Omental fat pad (tissue), 4 donors: ENCODE measurements around the gene PSMD8. TPM values are rescaled to one million over a fixed set of nuclear protein-coding genes. Genes with fewer than 3 reads are reported as not detected.
A peak's percentile ranks its signal among the peaks of the same experiment; 100 is the strongest.
"Not testable (repeated sequence)": the region's sequence is repeated elsewhere in the genome, so short reads cannot be mapped to it uniquely, and the experiment has no call there.

Experiments
- ATAC-seq: fragments of 150-250 bp; one replicate; pipeline ENCODE4 v1.9.1; 2016; ENCODE audit warnings: mild to moderate bottlenecking, moderate library complexity; ENCODE audit not compliant: low FRiP score
- DNase-seq: peaks from one replicate; pipeline ENCODE4 v3.0.0-alpha.2; 2019; ENCODE audit warnings: low spot score
- total RNA-seq, 4 donors: library from RNA; depleted of rRNA; stranded (reverse); fragments of >200 nt; gene quantifications; one replicate each; pipeline ENCODE4 v1.1.0, GENCODE V29; 2016
- TF ChIP-seq, protein P1 (sequence below), 3 donors: fragments of 450-650 bp; IDR thresholded peaks; one replicate each; pipeline ENCODE4 v1.5.1; 2016 to 2017; ENCODE audit warnings: antibody characterized with exemption in 3 of 3, mild to moderate bottlenecking in 3 of 3, moderate library complexity in 2 of 3

Gene PSMD8
- total RNA-seq, 4 donors from 2014 or later, result 177 to 505 (median 425) TPM

DNA sequence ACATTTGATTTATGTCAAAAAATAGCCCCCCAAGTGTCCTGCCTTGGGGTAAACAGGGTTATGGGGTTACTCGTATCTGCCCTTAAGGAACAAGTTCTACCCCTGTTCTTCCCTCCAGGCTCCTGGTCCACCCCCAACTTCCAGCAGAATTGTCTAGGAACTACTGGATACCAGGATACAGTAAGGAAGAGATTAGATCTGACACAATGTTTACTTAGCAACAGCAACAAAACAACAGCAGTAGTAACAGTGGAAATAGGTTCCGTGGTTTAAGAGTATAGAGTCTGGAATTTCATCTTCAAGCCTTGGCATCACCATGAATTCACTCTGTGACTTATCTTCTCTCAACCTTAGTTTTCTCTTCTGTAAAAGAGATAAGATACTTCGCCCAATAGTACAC, 26.8 kb downstream of the PSMD8 start:
- TF ChIP-seq, protein P1, sequence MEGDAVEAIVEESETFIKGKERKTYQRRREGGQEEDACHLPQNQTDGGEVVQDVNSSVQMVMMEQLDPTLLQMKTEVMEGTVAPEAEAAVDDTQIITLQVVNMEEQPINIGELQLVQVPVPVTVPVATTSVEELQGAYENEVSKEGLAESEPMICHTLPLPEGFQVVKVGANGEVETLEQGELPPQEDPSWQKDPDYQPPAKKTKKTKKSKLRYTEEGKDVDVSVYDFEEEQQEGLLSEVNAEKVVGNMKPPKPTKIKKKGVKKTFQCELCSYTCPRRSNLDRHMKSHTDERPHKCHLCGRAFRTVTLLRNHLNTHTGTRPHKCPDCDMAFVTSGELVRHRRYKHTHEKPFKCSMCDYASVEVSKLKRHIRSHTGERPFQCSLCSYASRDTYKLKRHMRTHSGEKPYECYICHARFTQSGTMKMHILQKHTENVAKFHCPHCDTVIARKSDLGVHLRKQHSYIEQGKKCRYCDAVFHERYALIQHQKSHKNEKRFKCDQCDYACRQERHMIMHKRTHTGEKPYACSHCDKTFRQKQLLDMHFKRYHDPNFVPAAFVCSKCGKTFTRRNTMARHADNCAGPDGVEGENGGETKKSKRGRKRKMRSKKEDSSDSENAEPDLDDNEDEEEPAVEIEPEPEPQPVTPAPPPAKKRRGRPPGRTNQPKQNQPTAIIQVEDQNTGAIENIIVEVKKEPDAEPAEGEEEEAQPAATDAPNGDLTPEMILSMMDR (IDR thresholded peaks at IDR 0.05), result no peak
- ATAC-seq (no peak), DNase-seq (no peak)

DNA sequence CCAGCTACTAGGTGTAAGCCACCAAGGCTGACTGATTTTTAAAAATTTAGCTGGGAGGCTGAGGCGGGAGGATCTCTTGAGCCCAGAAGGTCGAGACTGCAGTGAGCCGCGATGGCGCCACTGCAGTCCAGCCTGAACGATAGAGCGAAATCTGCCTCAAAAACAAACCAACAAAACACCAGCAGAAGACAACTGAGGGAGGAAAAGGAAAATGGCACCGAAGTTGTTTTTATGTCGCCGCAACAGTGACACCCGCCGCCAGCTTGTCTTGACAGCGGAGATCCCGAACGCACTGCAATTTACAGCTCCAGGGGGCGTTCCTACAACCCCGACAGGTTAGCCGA, 28.2 kb downstream of the PSMD8 start:
- ATAC-seq, result no peak
- TF ChIP-seq, protein P1 (IDR thresholded peaks at IDR 0.05), result no peak

DNA sequence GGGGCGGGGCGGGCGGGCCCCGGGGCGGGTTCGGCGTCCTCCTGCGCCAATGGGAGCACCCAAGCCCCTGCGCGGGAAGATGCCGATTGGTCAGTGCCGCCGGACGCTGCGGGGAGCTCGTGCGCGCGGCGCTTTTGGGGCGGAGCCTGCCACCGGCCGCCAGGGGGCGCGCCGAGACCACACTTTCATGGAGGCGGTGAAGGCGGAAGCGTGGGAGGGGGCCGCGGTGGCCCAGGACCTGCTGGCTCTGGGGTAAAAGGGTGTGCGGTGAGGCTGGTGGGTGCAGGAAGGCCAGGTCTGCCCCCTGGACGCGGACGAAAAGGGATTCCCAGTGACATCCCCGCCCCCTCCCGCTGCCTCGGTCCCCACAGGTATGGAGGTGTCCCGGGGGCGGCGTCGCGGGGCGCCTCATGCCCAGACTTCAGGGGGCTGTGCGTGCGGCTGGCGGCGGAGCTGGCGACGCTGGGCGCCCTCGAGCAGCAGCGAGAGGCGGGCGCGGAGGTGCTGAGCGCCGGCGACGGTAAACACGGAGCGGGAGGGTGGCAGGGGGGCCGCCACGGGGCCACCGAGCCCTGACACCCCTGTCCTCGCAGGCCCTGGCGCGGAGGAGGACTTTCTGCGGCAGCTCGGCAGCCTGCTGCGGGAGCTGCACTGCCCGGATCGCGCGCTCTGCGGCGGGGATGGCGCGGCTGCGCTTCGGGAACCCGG, 28.8 kb downstream of the PSMD8 start, which contains the start of gene FAM98C:
Gene FAM98C, plus strand, starts transcription at position 127 of the 708 bp plus-strand sequence. Its CDS starts 61 bp downstream, at position 188.
- DNase-seq, result peak; percentile 93
- TF ChIP-seq, protein P1 (IDR thresholded peaks at IDR 0.05), result peak in 2 of 3 donors; percentile 96 to 98
- ATAC-seq, result peak; percentile 99

More for the DNA sequence above, 28.2 kb downstream of the PSMD8 start:
- DNase-seq, result no peak

DNA sequence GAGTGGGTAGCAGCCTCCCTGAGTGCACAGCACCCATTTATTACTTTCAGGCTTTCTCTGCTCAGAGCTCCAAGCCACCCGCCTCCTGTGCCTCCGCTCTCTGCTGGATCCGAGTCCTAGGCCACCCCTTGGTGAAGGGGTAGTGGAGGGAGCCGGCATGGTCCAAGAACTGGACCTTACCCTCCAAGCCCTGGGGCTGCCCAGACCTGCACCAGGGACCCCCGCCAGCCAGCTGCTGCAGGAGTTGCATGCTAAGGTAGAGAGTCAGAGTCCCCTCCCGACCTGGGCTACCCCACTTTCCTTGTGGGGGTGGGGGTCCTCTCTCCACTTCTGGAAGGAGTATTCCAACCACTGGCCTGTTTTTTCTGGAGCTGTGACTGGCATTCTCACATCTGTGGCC, 30.5 kb downstream of the PSMD8 start:
- ATAC-seq, result no peak
- no peak for DNase-seq
- TF ChIP-seq, protein P1 (IDR thresholded peaks at IDR 0.05), result no peak

DNA sequence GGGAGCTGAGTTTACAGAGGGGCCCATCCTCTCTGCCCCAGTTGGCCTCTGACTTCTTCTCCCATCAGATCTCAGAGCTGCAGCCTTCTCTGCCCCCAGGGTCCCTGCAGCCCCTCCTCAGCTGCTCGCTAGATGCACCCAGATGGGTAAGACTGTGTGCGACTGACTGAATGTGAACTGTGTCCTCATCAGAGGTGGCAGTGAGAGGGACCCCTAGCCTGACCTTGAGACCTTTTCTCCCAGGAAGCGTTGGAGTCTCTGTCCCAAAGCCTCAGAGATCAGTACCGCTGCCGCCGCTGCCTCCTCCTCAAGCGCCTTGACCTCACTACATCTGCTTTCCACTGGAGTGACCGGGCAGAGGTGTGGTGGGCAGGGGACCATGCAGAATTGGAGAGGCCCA, 30.9 kb downstream of the PSMD8 start:
- TF ChIP-seq, protein P1 (IDR thresholded peaks at IDR 0.05), result no peak
- no peak for DNase-seq
- no peak for ATAC-seq

DNA sequence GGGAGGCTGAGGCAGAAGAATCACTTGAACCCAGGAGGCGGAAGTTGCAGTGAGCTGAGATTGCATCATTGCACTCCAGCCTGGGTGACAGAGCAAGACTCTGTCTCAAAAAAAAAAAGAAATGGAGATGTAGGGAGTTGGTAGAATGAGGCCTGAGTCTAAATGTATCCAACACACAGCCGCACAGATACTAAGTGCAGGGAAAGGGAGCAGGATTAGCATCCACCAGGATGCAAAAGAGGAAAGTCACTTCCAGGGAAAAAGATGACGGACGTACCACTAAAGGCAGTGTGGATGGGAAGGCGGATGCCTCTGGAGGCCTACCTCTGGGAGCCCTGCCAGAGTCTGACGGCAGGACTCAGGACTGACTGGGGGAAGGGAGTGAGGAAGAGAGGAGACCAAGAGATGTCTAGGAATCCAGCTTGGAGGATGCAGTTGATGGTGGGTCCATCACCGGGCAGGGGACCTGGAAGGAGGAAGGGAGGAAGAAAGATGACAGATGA, 35.3 kb downstream of the PSMD8 start:
- TF ChIP-seq, protein P1 (IDR thresholded peaks at IDR 0.05), result no peak

DNA sequence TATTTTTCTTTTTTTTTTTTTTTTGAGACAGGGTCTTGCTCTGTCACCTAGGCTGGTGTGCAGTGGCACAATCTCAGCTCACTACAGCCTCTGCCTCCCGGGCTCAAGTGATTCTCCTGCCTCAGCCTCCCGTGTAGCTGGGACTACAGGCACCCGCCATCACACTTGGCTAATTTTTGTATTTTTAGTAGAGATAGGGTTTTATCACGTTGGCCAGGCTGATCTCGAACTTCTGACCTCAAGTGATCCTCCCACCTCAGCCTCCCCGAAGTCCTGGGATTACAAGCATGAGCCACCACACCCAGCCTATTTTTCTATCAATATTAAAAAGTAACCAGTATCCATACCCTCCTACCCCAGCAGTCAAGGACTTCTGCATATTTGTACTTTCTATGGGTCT, 36.0 kb downstream of the PSMD8 start:
- not testable (repeated sequence) for DNase-seq, ATAC-seq

More for the DNA sequence above, 35.3 kb downstream of the PSMD8 start:
- ATAC-seq (peak; percentile 18), DNase-seq (no peak)
